Measurements from ENCODE around the gene METTL17.
A peak's percentile ranks its signal among the peaks of the same experiment; 100 is the strongest.

The METTL17 gene

GRCh38 chr14:21026988-21027315, 37.2 kb downstream of the METTL17 start:
- peak; percentile 77 for DNase-seq

GRCh38 chr14:21029917-21030316, 40.1 kb downstream of the METTL17 start, which contains the start of gene TPPP2:
Gene TPPP2, plus strand, starts transcription at chr14:21030217. Its CDS starts 365 bp downstream, at chr14:21030582.
- Histone ChIP-seq H2BK120ac (ENCODE audit: low read depth, low read length) (no peak within 1 kb of the TSS), H3K27me3 (ENCODE audit: insufficient read depth, low read length, poor library complexity) (no peaks in the 10 kb centered on the region), H4K5ac (ENCODE audit: low read length) (no peak within 1 kb of the TSS), H3K4ac (ENCODE audit: low read depth, low read length) (no peak within 1 kb of the TSS), H3K27ac (ENCODE audit: low read depth, low read length) (no peak within 1 kb of the TSS), H3K36me3 (ENCODE audit: control insufficient read depth, insufficient read depth, low read length) (no peaks in the 10 kb centered on the region), H2BK15ac (replicated peaks; ENCODE audit: low read depth) (no peak within 1 kb of the TSS), H2AK5ac (ENCODE audit: low read length) (no peak within 1 kb of the TSS), H3K4me3 (ENCODE audit: low read length) (no peak within 1 kb of the TSS), H3K56ac (ENCODE audit: low read length) (no peak within 1 kb of the TSS), H2BK5ac (ENCODE audit: low read length) (no peak within 1 kb of the TSS), H3K23ac (ENCODE audit: low read length) (no peak within 1 kb of the TSS), H3K79me1 (ENCODE audit: low read length) (no peaks in the 10 kb centered on the region), H4K8ac (ENCODE audit: low read depth, low read length) (no peak within 1 kb of the TSS), H3K4me2 (ENCODE audit: low read length) (no peak within 1 kb of the TSS), H3K18ac (ENCODE audit: low read length) (no peak within 1 kb of the TSS), H3K9ac (ENCODE audit: low read length) (no peak within 1 kb of the TSS), H3K4me1 (ENCODE audit: control insufficient read depth, low read depth, low read length) (peaks cover 9% of the 10 kb centered on the region), H3K79me2 (ENCODE audit: control insufficient read depth, insufficient read depth, low read length) (no peaks in the 10 kb centered on the region)
- WGBS (ENCODE audit: extremely low coverage, insufficient coverage, low lambda C conversion rate), result no CpG with 5 or more reads among the region's 5 CpGs
- no peak for DNase-seq

More at GRCh38 chr14:21026988-21027315, 37.2 kb downstream of the METTL17 start:
- Histone ChIP-seq H3K4me1 (ENCODE audit: control insufficient read depth, low read depth, low read length) (peaks cover 9% of the 10 kb centered on the region), H4K8ac (ENCODE audit: low read depth, low read length) (no peak overlapping the region), H2BK5ac (ENCODE audit: low read length) (no peak overlapping the region), H2AK5ac (ENCODE audit: low read length) (no peak overlapping the region), H3K4ac (ENCODE audit: low read depth, low read length) (peak overlapping the region; percentile 44), H3K18ac (ENCODE audit: low read length) (no peak overlapping the region), H3K27me3 (ENCODE audit: insufficient read depth, low read length, poor library complexity) (no peaks in the 10 kb centered on the region), H3K36me3 (ENCODE audit: control insufficient read depth, insufficient read depth, low read length) (no peaks in the 10 kb centered on the region), H3K4me2 (ENCODE audit: low read length) (no peak overlapping the region), H4K5ac (ENCODE audit: low read length) (no peak overlapping the region), H3K79me2 (ENCODE audit: control insufficient read depth, insufficient read depth, low read length) (no peaks in the 10 kb centered on the region), H3K79me1 (ENCODE audit: low read length) (no peaks in the 10 kb centered on the region), H3K23ac (ENCODE audit: low read length) (no peak overlapping the region), H3K4me3 (ENCODE audit: low read length) (no peak overlapping the region), H3K56ac (ENCODE audit: low read length) (peak overlapping the region; percentile 68), H2BK120ac (ENCODE audit: low read depth, low read length) (no peak overlapping the region), H2BK15ac (replicated peaks; ENCODE audit: low read depth) (no peak overlapping the region), H3K27ac (ENCODE audit: low read depth, low read length) (no peak overlapping the region), H3K9ac (ENCODE audit: low read length) (no peak overlapping the region)
- WGBS (ENCODE audit: extremely low coverage, insufficient coverage, low lambda C conversion rate), result no CpG with 5 or more reads among the region's 3 CpGs

DNA sequence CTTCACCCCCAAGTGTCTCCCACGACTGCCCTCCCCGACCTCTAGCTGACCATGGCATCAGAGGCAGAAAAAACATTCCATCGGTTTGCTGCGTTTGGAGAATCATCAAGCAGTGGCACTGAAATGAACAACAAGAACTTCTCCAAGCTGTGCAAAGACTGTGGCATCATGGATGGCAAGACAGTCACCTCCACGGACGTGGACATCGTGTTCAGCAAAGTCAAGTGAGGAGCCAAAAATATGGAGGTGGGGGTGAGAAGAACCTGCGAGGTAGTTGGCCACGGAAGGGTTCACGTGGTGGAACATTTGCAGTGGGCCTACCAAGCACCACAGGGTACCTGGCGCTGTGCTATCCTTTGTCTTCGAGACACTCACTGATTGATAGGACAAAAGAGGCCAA, 40.8 kb downstream of the METTL17 start:
- no peak overlapping the region for H3K4ac ChIP-seq (ENCODE audit: low read depth, low read length)
- no peak overlapping the region for H3K4me2 ChIP-seq (ENCODE audit: low read length)
- H3K27ac ChIP-seq (ENCODE audit: low read depth, low read length), result no peak overlapping the region
- H3K9ac ChIP-seq (ENCODE audit: low read length), result no peak overlapping the region
- H3K27me3 ChIP-seq (ENCODE audit: insufficient read depth, low read length, poor library complexity), result no peaks in the 10 kb centered on the region
- no peaks in the 10 kb centered on the region for H3K79me2 ChIP-seq (ENCODE audit: control insufficient read depth, insufficient read depth, low read length)
- H3K79me1 ChIP-seq (ENCODE audit: low read length), result no peaks in the 10 kb centered on the region
- no peak overlapping the region for H3K4me3 ChIP-seq (ENCODE audit: low read length)
- no peak overlapping the region for H2AK5ac ChIP-seq (ENCODE audit: low read length)
- H3K56ac ChIP-seq (ENCODE audit: low read length), result no peak overlapping the region
- H2BK15ac ChIP-seq (replicated peaks; ENCODE audit: low read depth), result no peak overlapping the region
- peaks cover 9% of the 10 kb centered on the region for H3K4me1 ChIP-seq (ENCODE audit: control insufficient read depth, low read depth, low read length)
- no peaks in the 10 kb centered on the region for H3K36me3 ChIP-seq (ENCODE audit: control insufficient read depth, insufficient read depth, low read length)
- no peak overlapping the region for H2BK120ac ChIP-seq (ENCODE audit: low read depth, low read length)
- no peak overlapping the region for H2BK5ac ChIP-seq (ENCODE audit: low read length)
- H3K23ac ChIP-seq (ENCODE audit: low read length), result no peak overlapping the region
- DNase-seq, result no peak
- no CpG with 5 or more reads among the region's 12 CpGs for WGBS (ENCODE audit: extremely low coverage, insufficient coverage, low lambda C conversion rate)
- no peak overlapping the region for H3K18ac ChIP-seq (ENCODE audit: low read length)
- no peak overlapping the region for H4K5ac ChIP-seq (ENCODE audit: low read length)
- H4K8ac ChIP-seq (ENCODE audit: low read depth, low read length), result no peak overlapping the region

DNA sequence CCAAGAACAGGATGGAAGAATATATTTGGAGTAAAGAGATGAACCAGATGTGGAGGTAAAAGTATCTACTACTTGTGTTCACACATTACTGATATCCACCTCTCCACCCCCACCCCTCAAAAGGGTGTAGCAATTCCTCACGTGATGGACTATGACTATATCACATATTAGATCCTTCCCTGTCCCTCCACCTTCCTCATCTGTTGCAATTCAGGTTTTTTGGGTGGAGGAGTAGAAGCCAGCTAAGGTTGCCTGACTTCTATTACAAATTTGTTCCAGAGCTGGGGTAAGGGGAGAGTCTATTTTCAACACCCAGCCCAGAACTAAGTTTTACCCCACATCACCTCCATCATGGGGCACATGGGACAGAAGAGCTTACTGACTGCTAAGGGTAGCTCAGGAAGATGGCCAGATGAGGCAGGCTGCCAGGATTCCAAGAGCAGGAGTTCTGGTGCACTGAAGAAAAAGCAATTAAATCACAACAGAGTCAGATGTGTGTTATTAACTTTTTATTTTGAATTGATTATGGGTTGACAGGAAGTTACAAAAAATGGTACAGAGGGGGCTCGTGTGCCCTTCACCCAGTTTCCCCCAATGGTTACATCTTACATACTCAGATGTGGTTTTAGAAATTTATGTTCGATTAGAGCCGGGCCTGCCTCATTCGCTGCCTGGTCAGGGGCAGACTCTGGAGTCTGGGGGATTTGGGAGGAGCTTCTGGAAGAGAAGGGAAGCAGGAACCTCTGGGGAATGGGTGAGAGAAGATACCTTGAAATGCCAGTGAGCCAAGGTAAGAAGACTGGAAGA, 42.7 kb downstream of the METTL17 start:
- H3K27me3 ChIP-seq (ENCODE audit: insufficient read depth, low read length, poor library complexity), result no peaks in the 10 kb centered on the region
- WGBS (ENCODE audit: extremely low coverage, insufficient coverage, low lambda C conversion rate), result no CpG with 5 or more reads among the region's 5 CpGs

DNA sequence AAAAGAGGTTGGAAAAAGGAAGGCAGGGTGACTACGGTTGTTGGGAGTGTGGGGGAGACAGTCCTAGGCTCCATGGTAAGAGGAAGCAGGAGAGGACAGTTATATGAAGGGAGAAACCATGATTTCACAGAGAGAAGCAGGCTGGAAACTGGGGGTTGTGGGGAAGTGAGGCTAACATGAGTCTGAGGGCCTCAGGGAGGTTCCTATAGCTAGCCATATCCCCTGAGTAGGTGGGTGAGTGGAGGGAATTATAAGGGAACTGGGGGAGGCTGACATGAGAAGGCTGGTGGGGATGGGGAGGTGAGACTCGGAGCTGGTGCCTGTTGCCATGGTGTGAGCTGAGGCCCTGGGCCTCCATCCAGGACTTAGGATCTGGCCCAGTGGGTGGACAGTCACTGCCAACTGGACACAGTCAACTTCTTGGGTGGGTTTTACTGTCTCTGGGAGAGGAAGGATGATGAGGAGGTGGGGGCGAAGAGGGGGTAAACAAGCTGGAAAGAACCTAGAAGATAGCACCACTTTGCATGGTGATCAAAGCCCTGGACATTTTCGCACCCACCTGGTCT, 43.4 kb downstream of the METTL17 start:
- Histone ChIP-seq H3K18ac (ENCODE audit: low read length) (no peak overlapping the region), H3K4me3 (ENCODE audit: low read length) (no peak overlapping the region), H4K8ac (ENCODE audit: low read depth, low read length) (no peak overlapping the region), H3K9ac (ENCODE audit: low read length) (no peak overlapping the region), H3K79me2 (ENCODE audit: control insufficient read depth, insufficient read depth, low read length) (no peaks in the 10 kb centered on the region), H3K4me2 (ENCODE audit: low read length) (no peak overlapping the region), H3K4me1 (ENCODE audit: control insufficient read depth, low read depth, low read length) (no peaks in the 10 kb centered on the region), H3K36me3 (ENCODE audit: control insufficient read depth, insufficient read depth, low read length) (no peaks in the 10 kb centered on the region), H4K5ac (ENCODE audit: low read length) (no peak overlapping the region), H3K79me1 (ENCODE audit: low read length) (no peaks in the 10 kb centered on the region), H3K27ac (ENCODE audit: low read depth, low read length) (no peak overlapping the region), H2BK120ac (ENCODE audit: low read depth, low read length) (no peak overlapping the region), H2BK15ac (replicated peaks; ENCODE audit: low read depth) (no peak overlapping the region), H3K4ac (ENCODE audit: low read depth, low read length) (no peak overlapping the region), H2BK5ac (ENCODE audit: low read length) (no peak overlapping the region), H3K56ac (ENCODE audit: low read length) (no peak overlapping the region), H3K27me3 (ENCODE audit: insufficient read depth, low read length, poor library complexity) (no peaks in the 10 kb centered on the region), H3K23ac (ENCODE audit: low read length) (no peak overlapping the region), H2AK5ac (ENCODE audit: low read length) (no peak overlapping the region)
- no CpG with 5 or more reads among the region's 4 CpGs for WGBS (ENCODE audit: extremely low coverage, insufficient coverage, low lambda C conversion rate)
- DNase-seq, result no peak

More for the DNA sequence above, 42.7 kb downstream of the METTL17 start:
- H2BK5ac ChIP-seq (ENCODE audit: low read length), result no peak overlapping the region
- DNase-seq, result no peak
- H3K4me3 ChIP-seq (ENCODE audit: low read length), result no peak overlapping the region
- no peak overlapping the region for H2AK5ac ChIP-seq (ENCODE audit: low read length)
- no peaks in the 10 kb centered on the region for H3K79me1 ChIP-seq (ENCODE audit: low read length)
- no peak overlapping the region for H4K8ac ChIP-seq (ENCODE audit: low read depth, low read length)
- H4K5ac ChIP-seq (ENCODE audit: low read length), result no peak overlapping the region
- H3K18ac ChIP-seq (ENCODE audit: low read length), result no peak overlapping the region
- no peak overlapping the region for H3K23ac ChIP-seq (ENCODE audit: low read length)
- no peak overlapping the region for H2BK15ac ChIP-seq (replicated peaks; ENCODE audit: low read depth)
- H3K79me2 ChIP-seq (ENCODE audit: control insufficient read depth, insufficient read depth, low read length), result no peaks in the 10 kb centered on the region
- H3K27ac ChIP-seq (ENCODE audit: low read depth, low read length), result no peak overlapping the region
- H3K9ac ChIP-seq (ENCODE audit: low read length), result no peak overlapping the region
- H3K4me1 ChIP-seq (ENCODE audit: control insufficient read depth, low read depth, low read length), result no peaks in the 10 kb centered on the region
- H3K36me3 ChIP-seq (ENCODE audit: control insufficient read depth, insufficient read depth, low read length), result no peaks in the 10 kb centered on the region
- no peak overlapping the region for H3K4ac ChIP-seq (ENCODE audit: low read depth, low read length)
- H3K56ac ChIP-seq (ENCODE audit: low read length), result no peak overlapping the region
- no peak overlapping the region for H3K4me2 ChIP-seq (ENCODE audit: low read length)
- no peak overlapping the region for H2BK120ac ChIP-seq (ENCODE audit: low read depth, low read length)
